HTR-8/SVneo (cell line): Measurements from ENCODE around the gene GRAMD2A.

Source experiments
- DNase-seq: peaks from one replicate; pipeline ENCODE4 v3.0.0; 2011; ENCODE audit warnings: low spot score, mixed read lengths; ENCODE audit not compliant: insufficient read length
- FAIRE-seq: peaks from 2 replicates; lab custom pipeline; 2011; peaks lifted over from hg19 to GRCh38; lab: Jason Lieb, UNC

GRAMD2A gene

DNA sequence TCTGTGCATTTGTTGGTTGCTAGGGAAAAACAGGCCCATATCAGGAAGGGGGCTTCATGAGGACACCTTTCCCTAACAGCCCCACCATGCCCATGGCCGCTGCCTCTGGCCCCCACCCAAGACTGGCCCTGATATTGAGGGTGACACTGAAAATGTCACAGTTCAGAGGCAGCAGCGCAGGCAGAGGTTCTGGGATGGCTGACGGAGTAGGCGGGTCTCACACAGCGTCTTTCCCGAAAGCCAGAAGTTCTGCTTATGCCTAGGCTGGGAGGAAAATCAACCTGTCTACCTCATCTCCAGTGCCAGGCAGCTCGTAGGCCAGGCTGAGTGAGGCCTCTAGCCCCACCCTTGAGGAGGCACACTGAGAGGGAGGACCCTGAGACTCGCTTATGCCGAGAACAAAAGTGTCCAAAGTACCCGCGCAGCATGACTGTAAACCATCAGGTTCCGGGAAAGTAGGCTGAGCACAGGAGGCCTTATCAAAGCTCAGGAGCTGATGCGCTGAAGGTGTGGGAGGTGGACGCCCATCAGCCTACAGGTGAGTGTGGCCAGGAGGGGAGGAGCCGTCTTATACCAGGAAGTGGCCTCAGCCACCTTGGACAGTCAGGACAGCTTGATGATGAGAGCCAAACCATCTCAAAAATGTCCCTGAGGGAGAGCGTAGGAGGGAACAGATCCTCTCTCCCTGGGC is 27.5 kb downstream of the GRAMD2A start:
- FAIRE-seq (peak; percentile 58), DNase-seq (no peak)

GRCh38 chr15:72169236-72169920 is 28.2 kb downstream of the GRAMD2A start:
- FAIRE-seq (no peak), DNase-seq (no peak)

DNA sequence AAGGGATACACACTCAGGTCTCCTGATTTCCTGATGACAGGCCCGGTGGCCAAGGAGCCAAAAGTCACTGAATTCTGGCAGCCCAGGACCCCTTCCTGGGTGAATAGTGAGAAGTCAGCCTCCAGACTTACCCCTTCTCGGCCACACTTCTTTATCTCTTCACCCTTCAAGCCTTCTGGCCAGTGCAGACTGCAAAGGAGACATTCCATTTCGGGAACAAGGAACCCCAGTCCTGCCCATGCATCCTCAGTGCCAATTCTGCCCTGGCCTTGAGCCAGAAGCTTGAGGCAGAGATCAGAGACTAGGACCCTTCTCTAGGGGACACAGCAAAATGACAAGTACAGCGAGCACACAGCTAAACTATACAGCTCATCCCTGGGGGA is 28.8 kb downstream of the GRAMD2A start:
- FAIRE-seq, result no peak
- no peak for DNase-seq

GRCh38 chr15:72168131-72168807 is 29.3 kb downstream of the GRAMD2A start:
- DNase-seq (peak; percentile 21), FAIRE-seq (peak; percentile 87)

- DNase-seq (no peak), FAIRE-seq (no peak)
Measured at GRCh38 chr15:72167445-72167844, 30.1 kb downstream of the GRAMD2A start.

DNA sequence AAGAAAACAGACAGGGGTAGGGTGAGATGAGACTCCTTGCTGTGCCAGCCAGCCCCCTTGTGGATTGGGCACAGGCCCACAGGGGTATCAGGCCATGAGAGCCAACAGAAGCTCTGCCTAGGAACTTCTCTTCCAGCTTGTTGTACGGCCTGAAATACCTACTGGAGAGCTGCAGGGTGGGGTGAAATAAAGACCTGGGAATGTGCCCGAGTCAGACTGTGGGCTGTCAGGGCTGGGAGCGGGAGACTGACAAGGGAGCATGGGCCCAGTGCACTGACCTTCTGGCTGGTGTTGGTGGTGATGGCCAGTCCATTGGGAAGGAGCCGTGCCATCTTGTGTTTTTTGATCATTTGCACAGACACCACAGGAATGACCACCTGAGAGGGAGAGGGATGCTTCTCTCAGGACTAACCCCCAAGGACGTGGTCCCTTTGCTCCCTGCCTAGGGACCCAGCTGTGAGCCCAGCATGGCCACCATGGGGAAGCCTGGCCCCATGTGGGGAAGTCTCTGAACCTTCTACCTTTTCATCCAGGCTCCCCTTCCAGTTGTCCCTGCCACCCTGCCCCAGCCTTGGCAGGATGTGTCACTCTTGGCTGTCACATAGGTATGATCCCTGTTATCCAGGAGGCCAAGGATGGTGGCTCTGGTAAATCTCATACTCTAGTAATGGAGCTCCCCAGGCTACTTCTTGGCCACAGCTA is 30.7 kb downstream of the GRAMD2A start:
- no peak for DNase-seq
- FAIRE-seq, result peak; percentile 33

GRCh38 chr15:72163719-72164118 is 33.9 kb downstream of the GRAMD2A start:
- FAIRE-seq (no peak), DNase-seq (no peak)

GRCh38 chr15:72162569-72162968 is 35.0 kb downstream of the GRAMD2A start:
- FAIRE-seq, result no peak
- DNase-seq, result no peak

- FAIRE-seq, result no peak
- no peak for DNase-seq
Measured at GRCh38 chr15:72161361-72162132, 36.0 kb downstream of the GRAMD2A start.

DNA sequence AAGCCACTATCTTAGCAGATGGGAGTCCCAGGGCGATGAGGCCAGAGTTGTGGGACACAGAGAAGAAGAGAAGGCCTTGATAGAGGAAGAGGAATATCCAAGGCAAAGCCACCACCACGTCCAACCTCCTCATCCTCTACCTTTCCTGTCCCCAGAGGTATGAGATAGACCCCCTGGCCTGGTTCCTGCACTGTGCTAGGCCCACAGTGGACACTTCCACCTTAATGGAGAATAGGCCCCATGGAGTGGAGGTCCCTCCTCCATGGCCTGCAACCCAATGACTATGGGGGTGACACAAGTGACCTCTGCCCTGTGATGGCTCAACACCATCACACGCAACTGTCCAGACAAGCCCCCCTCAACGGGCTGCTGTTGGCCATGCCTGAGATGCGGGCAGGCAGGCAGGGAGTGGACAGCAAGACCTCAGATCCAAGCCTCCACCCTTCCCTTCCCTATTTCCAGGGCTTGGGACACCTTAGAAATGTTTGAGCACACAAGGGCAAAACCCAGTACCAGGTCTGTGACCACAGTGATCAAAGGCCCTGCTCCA is 36.8 kb downstream of the GRAMD2A start:
- peak; percentile 54 for FAIRE-seq

DNA sequence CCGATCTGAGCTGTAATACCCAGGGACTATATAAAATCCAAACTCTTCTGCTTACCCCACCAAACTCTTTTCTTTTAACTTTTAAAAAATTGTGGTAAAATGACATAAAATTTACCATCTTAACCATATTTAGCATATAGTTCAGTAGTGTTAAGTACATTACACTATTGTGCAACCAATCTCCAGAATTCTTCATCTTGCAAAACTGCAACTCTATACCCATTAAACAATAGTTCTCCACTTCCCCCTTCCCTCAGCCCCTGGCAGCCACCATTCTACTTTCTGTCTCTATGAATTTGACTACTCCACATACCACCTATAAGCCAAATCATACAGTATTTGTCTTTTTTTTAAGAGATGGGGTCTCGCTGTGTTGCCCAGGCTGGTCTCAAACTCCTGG is 40.7 kb downstream of the GRAMD2A start:
- FAIRE-seq, result no peak
- no peak for DNase-seq

More for the DNA sequence above, 36.8 kb downstream of the GRAMD2A start:
- no peak for DNase-seq

DNA sequence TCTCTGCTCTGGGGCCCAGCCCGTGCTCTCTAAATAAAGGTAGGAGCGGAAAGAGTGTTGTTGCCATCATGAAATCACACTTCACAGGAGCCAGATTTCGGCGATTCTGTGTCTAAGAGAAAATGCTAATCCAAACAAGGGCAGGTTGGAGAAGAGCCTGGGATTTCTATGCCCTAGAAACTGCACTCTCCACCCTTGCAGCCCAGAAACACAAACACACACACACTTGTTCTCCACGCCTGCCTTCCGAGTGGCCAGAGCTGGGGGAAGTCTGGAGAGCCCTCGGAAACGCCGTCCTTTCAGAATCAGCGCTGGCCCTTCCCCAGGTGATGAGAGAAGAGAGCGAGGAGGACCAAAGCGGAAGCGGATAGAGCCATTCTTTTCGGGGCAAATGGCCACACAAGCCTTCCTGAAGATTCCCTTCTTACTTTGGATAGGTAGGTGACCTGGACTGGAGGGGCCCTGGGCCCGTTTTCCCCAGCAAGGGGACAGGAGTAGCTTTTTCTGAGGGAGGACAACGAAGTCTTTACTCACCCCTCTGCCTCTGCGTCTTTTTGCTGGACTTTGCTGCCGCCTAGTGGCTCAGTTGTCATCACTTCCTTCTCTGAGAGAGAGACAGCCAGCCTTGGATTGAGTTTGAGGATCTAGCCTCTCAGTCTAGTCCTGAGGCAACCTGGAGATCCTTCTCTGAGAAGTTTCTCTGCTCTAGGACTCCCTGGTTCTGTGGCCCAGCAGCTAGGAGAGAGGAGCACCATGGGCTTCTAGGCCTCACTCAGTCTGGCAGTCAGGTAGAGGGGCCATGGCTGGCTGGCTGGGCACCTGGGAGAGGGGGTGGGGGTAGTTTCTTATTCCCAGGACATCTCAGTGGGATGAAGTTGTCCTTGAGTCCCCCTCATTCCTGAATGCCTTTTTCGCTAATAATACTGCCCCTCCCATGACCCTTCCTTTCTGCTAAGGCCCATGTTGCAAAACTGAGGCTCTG is 41.7 kb downstream of the GRAMD2A start:
- FAIRE-seq (peak; percentile 98), DNase-seq (peak; percentile 93)

- peak; percentile 36 for DNase-seq
- FAIRE-seq, result peak; percentile 79
Measured at GRCh38 chr15:72155003-72155621, 42.5 kb downstream of the GRAMD2A start.

DNA sequence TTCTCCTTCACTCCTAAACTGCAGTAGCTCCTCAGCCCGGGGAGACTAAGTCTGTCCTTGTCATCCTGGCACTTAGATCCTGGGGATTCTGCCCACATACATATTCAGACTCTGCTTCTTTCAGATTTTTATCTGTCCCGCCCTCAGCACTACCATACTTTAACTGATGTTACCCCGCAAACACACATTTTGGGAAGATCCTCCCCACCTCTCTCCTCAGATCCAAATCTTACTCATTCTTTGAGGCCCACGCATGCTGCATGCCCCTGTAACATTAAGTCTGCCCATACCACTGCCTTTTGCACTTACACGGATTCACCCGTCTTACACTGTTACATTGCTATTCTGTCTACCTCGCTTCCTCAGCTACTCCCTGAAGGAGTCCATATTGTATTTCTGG is 43.3 kb downstream of the GRAMD2A start:
- FAIRE-seq, result no peak
- DNase-seq, result no peak

GRCh38 chr15:72153269-72154000 is 44.2 kb downstream of the GRAMD2A start:
- no peak for FAIRE-seq
- DNase-seq, result no peak

DNA sequence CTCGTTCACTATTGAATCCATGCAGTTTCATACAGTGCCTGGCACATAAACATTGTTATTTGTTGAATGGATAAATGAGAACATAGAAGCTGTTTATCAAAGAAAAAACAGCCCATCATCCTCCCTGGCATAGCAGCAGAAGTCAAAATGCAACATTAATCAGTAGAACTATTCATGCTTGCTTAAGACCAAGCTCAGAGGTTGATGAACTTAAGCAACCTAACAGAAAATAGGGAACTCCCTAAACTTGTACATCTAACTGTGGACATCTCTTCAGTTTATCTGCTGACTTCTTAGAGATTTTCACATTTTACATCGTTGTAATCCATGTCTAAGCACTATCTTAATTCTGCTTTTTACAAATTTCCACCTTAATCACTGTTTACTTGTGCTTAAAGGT is 50.2 kb downstream of the GRAMD2A start:
- DNase-seq (no peak), FAIRE-seq (no peak)

DNA sequence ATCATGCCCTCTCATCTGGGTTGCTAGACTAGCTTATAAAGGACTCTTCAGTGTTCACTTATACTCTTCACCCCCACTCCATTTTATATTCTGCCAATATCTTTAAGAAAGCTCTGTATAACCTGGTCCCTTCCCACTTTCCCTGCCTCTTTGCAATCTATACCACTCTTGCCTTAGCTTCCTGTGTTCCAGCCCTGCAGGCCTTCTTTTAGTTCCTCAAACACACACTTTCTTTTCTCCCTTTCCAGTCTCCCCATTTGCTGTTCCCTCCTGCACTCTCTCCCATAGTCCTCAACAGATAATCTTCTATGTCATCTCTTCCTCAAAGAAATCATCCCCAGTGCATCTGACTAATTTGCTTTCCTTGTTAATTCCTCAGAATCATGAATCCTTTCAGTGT is 50.7 kb downstream of the GRAMD2A start:
- DNase-seq, result no peak

More for the DNA sequence above, 50.7 kb downstream of the GRAMD2A start:
- FAIRE-seq, result no peak
